RPMI7951 (cell line): ENCODE measurements around the gene AGO4. TPM values are rescaled to one million over a fixed set of nuclear protein-coding genes. Genes with fewer than 3 reads are reported as not detected.
"Not testable (repeated sequence)": the region's sequence is repeated elsewhere in the genome, so short reads cannot be mapped to it uniquely, and the experiment has no call there.

Experiments
- DNase-seq: peaks from one replicate; pipeline ENCODE4 v3.0.0-alpha.2; 2012; ENCODE audit warnings: low read depth
- total RNA-seq: library from RNA; depleted of rRNA; stranded (reverse); fragments of >200 nt; shearing (Covaris generic); gene quantifications from 2 replicates; pipeline ENCODE4 v1.2.3, GENCODE V29; 2014

The AGO4 gene
- total RNA-seq, 1 experiment from 2014 or later: 11.3 TPM

DNA sequence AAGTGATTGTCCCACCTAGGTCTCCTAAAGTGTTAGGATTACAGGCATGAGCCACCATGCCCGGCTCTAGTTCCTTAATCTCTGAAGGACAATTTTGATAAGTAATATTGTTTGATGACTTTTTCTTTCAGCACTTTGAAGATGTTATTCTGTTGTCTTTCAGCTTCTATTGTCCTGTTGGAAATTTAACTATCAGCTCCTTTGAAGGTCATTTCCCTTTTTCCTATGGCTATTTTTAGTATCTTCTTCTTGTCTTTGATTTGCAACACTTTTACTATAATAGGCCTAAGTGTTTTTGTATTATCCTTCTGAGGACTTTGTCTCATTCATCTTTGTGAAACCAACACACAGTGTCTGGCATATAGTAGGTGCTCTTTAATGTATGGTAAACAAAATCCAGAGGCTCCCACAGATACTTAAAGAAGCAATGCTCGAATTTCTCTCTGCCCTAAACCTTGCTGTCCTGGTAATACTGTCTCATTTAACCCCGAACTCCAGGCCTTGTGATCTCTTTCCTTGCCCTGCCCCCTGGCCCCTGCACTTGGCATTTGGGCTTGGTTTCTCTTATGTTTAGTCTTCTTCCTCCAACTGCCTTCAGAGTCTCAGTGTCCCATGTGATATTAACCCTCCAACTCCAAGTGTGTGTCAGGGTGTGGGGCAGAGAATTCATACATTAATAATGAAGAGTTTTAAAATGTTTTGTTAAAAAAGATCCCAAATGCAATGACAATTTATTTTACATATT, 56.2 kb downstream of the AGO4 start:
- DNase-seq: no peak

DNA sequence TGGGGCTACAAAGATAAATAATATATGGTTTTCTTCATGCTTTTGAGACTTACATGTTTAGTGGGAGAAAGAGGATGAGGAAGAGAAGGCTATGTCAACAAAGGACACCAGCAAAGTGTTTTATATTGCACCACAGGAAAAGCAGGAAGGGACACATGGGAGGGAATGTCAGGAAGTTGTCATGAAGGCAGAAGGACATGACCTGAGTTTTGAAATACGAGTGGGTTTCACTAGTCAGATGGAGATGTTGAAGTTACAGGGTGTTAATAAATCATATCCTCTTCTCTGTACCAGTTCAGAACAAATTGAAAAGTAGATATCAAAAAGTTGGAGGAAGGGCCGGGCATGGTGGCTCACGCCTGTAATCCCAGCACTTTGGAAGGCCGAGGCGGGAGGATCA, 57.0 kb downstream of the AGO4 start:
- no peak for DNase-seq

DNA sequence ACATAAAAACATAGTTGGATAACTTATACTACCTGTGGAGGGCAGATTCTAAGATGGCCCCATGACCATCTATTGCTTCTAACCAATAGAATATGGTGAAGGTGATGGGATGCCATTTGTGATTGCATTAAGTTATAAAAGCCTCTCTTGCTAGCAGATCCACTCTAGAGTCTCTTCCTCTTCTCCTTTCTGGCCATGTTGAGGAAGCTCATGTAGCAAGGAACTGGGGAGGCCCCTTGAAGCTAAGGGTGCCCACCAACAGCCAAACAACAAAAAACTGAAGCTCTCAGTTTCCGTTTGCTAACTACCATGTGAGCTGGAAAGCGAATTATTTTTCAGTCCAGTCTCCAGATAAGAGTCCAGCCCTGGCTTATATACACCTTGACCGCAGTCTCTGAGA, 59.2 kb downstream of the AGO4 start:
- no peak for DNase-seq

DNA sequence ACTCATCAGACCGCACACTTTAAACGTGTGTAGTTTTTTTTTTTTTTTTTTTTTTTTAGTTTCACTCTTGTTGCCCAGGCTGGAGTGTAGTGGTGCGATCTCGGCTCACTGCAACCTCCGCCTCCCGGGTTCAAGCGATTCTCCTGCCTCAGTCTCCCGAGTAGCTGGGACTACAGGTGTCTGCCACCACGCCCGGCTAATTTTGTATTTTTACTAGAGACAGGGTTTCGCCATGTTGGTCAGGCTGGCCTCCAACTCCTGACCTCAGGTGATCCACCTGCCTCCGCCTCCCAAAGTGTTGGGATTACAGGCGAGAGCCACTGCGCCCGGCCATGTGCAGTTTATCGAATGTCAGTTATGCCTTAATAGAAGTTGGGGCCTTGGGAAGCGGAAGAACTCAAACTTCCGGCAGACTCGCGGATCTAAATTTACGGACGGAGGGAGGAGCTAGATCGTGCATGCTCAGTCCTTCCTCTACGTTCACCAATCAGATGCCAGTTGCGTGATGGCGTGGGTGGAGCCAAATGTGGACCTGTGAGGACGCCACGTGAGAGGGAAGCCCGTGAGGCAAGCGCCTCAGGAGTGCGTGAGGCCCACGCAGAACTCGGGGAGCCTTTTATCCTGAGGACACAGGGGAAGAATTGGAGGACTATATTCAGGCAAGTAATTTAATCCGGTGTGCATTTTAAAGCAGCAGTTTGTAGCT, 61.6 kb downstream of the AGO4 start:
- DNase-seq: not testable (repeated sequence)

DNA sequence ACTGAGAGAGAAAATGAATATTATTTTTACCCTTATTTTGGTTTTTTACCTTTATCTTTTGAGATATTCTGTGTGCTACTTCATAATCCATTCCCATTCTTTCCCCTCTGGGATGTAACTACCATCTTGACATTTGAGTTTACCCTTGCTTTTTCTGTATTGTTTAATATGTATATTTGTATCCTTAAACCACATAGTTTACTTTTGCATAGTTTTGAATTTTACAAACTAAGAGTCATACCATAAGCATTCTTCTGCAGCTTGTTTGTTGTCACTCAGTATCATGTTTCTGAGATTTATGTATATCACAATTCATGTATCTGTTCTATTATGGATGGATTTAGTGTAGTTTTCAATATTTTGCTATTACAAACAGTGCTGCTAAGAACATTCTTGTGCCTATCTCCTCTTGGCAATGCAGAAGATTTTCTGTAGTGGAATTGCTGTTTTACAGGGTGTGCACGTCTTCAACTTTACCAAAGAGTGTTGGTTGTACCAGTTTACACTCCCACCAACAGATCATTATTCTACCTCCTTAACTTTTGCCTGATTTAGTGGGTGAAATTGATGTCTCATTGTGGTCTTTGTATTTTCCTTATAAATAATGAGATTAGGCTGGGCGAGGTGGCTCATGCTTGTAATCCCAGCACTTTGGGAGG, 63.0 kb downstream of the AGO4 start:
- no peak for DNase-seq

DNA sequence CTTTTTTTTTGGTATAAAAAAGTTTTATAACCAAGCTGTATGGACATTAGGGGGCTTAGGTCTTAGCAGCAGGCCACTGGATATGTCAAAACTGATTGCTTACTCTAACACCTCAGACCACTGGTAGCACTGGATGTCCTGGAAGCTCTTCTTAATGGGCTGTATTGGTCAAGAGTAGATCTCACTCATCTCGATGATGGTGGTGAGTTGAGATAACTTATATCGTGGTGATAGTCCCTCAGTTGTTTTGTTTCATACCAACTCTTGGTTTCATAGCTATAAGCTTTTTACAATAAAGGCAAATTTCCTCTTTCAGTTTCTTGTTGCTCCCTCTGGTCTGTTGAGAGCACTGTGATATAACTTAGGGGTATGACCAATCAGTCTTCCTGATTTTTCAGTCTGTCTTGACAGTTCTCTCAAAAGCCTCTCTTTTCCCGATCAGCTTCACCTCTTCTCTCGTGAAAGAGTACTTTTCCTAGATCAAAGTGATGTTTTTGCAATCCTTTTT, 65.5 kb downstream of the AGO4 start:
- no peak for DNase-seq

DNA sequence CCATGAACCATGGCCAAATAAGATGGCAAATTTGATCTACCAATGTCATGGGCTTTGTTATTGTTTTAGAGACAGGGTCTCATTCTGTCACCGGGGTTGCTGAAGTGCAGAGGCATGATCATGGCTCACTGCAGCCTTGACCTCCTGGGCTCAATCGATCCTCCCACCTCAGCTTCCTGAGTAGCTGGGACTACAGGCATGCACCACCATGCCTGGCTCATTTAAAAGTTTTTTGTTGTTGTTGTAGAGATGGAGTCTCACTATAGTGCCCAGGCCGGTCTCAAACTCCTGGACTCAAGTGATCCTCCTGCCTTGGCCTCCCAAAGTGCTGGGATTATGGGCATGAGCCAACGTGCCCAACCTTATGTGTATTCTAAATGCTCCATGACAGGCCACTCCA, 66.3 kb downstream of the AGO4 start:
- DNase-seq: not testable (repeated sequence)

DNA sequence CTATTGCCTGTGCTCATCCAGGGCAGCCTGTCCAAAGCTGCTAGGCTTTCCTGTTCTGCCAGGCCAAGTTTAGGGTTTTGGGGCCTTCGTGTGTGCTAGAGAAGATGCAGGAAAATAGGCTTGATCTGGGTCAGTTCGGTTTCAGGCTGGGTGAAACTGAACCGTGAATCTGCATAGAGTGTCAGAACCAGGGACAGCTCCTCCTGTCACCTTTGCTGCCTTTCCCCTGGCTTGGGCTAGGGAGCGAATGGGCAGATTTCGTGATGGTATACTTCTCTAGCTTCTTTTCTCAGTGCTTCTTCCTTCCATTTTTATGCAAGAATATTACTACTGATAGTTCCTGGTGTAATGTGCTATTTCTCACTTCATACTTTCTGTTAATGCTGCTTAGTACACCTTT, 69.2 kb downstream of the AGO4 start:
- peak; percentile 15 for DNase-seq

DNA sequence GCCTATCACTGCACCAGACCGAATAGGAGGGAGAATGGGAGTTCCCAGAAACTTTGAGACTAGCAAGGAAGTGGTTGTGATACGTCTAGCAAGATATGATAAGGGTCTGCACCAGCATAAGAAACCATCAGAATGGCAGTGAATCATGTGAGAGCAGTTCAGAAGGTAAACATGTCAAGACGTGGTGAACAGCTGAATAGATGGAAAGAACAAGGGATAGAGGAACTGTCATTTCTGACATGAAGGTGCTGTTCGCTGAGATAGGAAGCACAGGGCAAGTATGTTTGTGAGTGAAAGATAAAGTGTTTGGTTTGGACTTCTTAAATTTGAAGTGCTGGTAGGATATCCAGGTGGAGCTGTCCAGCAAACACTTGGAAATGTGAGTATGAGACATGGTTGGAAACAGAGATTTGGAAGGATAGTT, 74.0 kb downstream of the AGO4 start:
- DNase-seq: no peak

DNA sequence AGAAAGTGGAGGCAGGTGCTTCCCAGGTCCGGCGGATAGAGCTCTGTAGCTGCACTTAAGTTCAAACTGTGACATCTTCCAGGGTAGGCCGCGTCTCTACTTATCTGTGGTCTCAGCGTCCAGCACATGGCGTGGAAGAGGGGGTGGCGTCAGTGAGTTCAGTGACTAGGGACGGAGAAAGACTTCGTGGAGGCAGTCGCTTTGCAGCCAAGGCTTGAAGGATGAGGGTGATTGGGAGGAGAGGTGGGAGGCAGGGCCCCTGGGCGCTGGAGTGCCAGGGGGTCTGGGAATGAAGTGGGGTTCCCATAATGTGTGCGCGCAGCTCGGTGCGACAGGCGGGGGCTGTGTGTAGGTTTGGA, 74.7 kb downstream of the AGO4 start:
- DNase-seq: no peak

DNA sequence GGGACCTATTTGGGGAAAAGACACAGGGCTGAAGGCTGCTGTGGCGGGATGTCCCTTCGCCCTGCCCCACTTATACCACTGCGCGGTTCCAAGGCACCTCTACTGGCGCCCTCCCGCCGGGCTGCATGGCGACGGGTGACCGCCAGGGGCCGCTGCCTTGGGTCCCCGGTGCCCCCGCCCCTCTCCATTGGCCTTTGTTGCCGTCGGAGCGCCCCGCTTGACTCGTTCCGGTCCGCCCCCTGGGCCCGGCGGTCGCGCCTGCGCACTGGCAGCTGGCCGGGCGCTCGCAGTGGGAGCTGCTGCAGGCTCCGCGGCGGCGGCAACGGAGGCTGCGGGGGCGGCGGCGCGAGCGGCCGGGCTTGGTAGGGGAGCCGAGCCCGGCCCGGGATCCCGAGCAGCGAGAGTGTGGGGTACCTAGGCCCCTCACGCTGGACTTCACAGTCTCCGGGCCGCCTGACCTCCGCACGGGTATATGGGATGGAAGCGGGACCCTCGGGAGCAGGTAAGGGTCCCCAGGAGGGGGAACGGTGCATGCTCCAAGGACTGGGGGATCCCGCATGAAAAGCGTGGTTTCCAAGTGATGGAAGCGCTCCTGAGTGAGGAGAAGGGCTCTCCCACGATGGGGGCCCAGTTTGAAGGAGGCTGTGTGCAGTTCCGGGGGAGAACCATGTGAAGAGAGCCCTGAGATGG, 75.3 kb downstream of the AGO4 start, which contains the start of gene AGO1:
TSS of gene AGO1 (plus strand) at position 265 of the 690 bp plus-strand sequence. CDS start at position 478, 213 bp downstream.
- DNase-seq: peak; percentile 90

DNA sequence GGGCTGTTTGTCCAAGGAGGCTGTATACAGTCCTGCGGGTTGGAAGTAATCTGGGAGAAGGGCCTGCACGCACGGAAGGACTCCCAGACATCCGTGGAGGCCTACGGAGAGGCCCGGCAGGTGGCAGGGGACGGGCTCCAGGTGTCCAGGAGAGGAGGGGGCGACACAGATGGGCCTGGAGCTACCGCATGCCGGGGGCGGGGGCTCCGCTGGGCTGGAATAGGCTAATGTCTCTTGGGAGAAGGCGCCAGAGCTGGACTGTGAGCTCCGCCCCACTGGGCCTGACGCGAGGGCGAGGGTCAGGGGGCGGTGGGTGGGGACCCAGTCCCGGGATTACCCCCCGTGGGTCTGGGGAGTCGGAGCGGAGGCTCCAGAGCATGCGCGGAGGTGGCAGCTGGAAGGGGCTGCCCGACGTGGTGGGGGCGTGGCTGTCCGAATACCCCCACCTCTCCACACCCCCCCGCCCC, 75.9 kb downstream of the AGO4 start:
- DNase-seq: peak; percentile 18

DNA sequence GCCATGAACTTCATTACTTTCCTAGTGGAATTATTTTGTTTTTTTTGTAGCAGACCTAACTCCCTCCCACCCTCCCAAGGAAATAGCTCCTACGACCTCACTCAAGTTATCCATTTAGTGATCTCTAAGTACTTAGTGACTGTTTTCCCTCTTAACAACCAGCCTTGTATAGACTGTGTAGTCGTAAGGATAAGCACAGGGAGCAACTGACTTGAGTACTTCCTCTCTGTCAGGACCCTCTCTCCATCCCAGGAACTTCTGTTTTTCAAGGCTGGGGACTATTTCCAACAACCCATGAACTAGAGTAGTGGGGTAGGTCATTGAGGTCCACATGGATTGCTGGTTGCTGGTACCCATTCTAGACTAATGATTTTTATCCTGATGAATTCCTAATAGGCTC, 77.1 kb downstream of the AGO4 start:
- no peak for DNase-seq

DNA sequence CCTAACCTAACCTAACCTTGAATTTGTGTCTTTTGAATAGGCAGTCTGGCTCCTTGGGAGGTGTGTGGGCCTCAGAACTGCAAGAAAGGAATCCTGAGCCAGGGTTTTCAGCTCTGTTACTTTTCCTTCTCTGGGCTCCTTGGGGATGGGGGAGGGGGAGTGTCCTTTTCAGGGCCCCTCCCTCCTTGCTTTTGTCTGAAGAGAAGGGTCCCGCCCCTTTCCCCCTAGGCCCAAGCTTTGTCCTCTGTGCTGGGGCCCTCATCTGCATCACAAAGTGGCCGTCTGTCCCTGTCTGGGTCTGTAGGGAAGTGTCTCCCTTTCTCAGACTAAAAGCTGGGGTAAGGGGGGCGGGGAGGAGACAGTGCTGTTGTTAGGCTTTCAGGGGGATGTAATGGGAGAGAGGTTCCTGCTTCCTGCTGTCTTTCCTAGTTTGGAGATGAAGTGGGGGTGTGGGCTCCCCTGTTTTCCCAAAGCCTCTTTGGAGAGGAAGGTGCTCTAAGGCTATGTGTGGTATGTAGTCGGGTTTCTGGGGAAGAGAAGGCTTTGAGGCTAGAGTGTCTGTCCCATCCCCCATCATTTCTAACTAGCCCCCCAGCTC, 78.2 kb downstream of the AGO4 start:
- DNase-seq: no peak

DNA sequence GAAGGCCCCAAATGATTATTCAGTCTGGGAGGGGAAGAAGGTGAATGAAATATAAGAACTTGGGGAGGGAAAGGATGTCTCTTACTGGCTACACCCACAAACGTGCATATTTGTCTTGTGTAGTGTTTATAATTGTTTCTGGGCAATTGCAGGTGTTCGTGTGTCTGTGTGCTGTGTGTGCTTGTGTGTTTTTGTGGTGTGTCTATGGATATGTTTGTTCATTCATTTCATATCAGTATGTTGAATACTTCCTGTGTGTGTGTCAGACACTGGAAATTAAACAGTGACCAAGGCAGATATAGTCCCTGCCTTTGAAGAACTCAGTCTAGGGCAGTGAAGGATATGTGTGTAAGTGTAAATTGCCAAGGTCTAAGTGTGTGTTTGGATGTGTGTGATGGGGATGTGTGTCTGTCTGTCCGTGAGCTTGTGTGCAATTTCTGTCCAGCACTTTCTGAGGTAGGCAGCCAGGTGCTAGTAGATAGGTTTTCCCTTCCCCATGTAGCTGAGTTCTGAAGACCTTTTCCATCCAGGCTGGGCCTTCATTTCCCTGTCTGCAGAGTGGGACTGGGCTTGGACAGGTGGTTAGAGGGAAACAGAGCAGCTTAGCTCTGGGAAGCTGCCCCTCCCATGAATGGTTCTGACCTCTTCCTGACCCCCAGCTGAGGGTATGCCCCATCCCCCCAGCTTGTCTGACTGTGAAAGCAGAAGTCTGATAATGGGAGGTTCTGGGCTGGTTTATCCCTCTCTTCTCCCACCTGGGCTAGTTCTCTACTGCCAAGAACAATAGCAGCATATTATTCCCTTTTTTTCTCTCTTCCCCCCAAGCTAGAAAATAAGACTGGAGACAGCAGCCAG, 79.0 kb downstream of the AGO4 start:
- no peak for DNase-seq

DNA sequence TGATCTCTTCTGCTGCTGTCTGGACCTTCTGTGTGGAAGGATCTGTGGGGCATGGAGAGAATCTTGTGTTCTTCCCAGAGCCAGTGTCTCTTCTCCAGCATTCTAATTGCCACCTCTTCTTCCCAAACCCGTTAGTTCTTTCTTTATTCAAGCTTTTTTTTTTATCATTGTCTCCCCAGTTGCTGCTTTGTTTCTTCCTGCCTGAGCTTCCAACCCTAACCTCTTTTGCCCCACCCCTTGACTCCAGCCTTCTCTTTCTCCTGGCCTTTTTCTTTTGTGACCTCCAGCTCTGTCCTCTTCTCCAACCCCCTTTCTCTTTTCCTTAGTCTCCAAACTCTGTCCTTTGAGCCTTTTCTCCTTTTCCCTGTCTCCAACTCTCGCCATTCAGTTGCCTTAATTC, 79.7 kb downstream of the AGO4 start:
- DNase-seq: no peak

DNA sequence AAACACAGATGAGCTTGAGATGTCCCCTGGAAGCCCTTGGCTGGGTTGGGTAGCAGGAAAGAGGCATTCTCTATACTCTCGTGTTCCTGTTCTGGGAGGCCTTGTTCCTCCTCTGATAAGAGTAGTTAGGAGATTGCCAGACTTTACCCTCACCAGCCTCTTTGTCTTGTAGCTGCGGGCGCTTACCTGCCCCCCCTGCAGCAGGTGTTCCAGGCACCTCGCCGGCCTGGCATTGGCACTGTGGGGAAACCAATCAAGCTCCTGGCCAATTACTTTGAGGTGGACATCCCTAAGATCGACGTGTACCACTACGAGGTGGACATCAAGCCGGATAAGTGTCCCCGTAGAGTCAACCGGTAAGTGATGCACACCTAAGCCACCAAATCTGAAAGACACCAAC, 80.4 kb downstream of the AGO4 start:
- no peak for DNase-seq

DNA sequence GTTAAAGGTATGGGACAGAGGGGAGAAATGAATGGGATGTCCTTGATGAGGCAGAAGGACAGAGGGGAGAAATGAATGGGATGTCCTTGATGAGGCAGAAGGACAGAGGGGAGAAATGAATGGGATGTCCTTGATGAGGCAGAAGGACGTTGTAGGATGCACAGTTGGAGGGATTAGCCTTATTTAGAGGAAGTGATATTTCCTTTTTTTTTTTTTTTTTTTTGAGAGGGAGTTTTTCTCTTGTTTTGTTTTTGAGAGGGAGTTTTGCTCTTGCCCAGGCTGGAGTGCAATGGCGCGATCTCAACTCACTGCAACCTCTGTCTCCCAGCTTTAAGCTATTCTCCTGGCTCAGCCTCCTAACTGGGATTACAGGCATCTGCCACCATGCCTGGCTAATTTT, 81.2 kb downstream of the AGO4 start:
- DNase-seq: not testable (repeated sequence)

DNA sequence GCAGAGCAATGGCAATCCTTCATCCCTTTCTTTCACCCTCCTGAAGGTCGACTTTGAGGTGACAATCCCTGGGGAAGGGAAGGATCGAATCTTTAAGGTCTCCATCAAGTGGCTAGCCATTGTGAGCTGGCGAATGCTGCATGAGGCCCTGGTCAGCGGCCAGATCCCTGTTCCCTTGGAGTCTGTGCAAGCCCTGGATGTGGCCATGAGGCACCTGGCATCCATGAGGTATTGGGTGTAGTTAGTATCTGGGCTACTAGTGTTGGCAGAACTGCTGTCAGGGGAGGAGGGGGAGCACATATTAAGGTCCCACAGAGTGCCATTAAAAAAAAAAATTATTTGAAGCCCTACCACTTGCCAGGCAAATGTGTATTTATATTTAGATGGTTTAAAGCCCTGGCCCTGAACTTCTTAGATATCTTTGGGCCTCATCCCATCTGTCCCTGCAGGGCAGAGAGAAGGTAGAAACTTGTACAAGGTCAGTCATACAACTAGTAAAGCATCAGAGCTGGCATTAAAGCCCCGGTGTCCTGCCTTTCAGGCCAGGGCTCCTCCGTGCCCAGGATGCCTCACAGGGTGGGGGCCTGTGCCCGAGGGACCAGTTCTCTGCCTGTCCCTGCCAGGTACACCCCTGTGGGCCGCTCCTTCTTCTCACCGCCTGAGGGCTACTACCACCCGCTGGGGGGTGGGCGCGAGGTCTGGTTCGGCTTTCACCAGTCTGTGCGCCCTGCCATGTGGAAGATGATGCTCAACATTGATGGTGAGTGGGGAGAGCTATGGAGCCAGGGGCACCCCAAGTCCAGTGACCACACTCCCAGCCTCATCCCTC, 85.4 kb downstream of the AGO4 start:
- DNase-seq: no peak

DNA sequence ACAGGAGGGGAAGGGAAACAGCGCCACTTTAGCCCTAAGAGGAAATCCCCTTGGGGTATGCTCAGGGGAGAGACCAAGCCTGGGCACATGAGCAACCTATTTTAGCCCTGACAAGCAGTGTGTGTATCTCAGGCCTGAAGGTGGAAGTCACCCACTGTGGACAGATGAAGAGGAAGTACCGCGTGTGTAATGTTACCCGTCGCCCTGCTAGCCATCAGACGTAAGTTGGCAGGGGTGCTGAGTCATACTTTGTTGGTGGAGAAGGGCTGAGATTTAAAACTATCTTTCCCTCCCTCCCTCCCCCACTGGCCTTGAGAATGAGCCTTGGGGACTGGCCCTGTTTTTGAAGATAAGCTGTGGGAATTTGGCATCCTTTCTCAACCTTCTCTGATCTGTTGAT, 86.4 kb downstream of the AGO4 start:
- peak; percentile 74 for DNase-seq
